GM10266 (cell line): ENCODE measurements around the gene MYO5C.
A peak's percentile ranks its signal among the peaks of the same experiment; 100 is the strongest.

Source experiments
- DNase-seq: peaks from one replicate; pipeline ENCODE4 v3.0.0; 2012; ENCODE audit errors: extremely low spot score
- TF ChIP-seq, protein P1 (sequence below): IDR thresholded peaks from 2 replicates; pipeline ENCODE4 v1.5.1; 2012; ENCODE audit warnings: mild to moderate bottlenecking, low read depth; ENCODE audit not compliant: control insufficient read depth, insufficient read depth; ENCODE audit errors: missing control alignments

Gene MYO5C

DNA sequence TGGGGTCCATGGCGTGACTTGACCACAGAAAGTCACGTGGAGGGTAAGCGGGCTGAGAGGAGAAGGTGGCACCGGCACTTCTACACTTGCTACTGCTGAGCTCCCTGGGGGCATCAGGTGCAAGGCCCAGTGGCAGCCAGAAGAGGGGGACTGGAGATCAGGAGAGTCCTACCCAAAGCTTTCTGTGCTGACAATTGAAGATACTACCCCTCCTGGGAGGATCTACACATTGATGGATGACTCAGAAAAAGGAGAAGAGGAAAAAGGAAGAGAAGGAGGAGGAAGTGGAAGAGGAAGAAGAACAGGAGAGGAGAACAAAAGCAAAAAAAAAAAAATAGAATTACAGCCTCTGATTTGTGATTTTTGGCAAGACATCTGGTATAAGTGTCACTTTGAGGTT, 41.2 kb downstream of the MYO5C start:
- TF ChIP-seq, protein P1, sequence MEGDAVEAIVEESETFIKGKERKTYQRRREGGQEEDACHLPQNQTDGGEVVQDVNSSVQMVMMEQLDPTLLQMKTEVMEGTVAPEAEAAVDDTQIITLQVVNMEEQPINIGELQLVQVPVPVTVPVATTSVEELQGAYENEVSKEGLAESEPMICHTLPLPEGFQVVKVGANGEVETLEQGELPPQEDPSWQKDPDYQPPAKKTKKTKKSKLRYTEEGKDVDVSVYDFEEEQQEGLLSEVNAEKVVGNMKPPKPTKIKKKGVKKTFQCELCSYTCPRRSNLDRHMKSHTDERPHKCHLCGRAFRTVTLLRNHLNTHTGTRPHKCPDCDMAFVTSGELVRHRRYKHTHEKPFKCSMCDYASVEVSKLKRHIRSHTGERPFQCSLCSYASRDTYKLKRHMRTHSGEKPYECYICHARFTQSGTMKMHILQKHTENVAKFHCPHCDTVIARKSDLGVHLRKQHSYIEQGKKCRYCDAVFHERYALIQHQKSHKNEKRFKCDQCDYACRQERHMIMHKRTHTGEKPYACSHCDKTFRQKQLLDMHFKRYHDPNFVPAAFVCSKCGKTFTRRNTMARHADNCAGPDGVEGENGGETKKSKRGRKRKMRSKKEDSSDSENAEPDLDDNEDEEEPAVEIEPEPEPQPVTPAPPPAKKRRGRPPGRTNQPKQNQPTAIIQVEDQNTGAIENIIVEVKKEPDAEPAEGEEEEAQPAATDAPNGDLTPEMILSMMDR = peak; percentile 37
- no peak for DNase-seq

DNA sequence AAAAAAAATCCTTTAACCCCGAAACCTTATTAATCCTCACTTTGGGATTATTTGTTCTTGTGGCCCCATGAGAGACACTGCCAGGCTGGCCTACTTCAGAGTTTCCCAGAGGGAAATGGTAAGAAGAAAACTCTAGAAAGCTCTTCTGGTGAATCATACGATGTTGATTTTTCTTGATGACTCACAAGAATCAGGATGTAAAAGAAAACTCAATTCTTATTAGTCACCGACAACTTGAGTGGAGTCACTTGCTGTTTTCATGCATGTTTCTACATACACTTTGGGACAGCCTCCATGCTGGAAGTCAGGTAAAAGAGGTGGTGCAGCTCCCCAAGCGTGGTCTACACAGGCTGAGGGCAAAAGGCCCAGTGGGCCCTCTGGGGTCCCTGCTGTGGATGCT, 42.8 kb downstream of the MYO5C start:
- DNase-seq = no peak
- TF ChIP-seq, protein P1 = no peak

DNA sequence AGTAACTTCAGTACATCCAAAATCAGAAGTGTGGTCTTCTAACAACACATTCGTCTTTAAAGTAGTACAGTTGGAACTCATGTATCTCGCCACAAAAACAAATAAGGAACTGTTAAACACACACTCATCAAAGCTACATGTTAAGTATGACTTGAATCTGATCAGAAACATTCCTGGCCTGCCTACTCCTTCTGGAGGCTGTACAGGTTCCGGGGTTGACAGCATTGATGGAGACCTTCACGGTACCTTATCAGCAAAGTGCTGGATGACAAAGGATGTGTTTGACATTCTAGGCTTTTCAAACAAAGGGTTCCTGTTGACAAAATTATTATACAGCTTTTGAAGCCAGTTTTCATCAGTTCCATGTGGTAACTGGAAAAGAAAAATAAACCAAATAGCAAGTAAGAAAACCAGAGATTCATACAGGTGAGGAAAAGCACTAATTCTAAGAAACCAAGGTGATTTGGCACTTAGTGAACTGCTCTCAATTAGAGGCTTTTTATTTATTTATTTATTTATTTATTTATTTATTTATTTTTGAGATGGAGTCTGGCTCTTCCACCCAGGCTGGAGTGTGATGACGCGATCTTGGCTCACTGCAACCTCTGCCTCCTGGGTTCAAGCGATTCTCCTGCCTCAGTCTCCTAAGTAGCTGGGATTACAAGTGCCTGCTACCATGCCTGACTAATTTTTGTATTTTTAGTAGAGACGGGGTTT, 44.3 kb downstream of the MYO5C start:
- DNase-seq = no peak
- TF ChIP-seq, protein P1 = no peak

DNA sequence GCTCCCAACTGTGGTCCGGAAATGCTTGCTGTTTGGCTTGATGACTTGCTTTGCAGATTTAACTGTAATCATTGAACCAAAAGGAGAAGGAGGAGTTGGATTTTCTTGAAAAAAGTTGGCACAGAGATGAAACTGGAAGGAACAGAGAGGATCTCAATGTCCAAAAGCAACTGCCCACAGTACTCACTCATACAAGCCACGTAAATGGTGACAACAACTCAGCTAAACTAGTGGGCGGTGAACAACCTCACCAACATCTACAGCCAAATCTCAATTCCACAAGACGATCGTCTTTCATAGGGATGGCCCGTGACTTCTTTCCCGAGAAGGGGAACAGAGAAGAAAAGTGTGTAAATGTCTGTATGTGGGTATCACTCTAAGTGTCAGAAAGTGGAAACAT, 48.1 kb downstream of the MYO5C start:
- DNase-seq = no peak
- TF ChIP-seq, protein P1 = no peak

DNA sequence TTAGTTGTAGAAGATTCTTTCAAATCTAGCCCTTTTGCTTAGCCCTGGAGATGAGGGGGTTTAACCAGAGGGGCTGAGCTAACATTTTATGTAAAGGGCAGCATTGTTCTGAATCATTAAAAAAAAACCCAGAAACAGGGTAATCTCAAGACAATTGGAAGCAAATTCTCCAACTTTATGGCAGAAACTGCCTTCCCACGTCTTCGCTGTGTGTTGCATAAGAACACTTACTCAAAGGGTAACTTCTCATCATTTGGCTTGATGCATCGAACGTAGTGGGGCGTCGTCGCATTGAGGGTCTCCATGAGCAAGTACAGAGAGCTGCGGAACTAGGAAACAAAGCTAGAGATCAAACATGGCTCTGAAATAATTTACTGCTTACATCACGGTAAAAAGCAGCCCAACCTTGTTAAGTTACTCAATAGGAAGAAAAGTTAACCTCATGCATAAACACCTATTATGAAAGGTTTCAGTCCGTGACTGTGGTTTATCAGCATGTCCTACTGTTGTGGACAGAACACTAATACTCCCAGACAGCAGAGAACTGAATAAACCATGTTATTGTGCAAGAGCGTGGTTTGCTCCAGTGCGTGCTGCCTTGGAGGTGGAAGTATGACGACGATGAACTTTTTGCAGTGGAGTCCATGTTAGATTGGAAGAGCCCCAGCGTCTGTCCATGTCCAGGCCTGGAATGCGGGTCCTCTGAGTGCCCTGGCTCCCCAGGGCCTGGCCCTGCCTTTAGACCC, 48.7 kb downstream of the MYO5C start:
- no peak for DNase-seq
- TF ChIP-seq, protein P1 = no peak

DNA sequence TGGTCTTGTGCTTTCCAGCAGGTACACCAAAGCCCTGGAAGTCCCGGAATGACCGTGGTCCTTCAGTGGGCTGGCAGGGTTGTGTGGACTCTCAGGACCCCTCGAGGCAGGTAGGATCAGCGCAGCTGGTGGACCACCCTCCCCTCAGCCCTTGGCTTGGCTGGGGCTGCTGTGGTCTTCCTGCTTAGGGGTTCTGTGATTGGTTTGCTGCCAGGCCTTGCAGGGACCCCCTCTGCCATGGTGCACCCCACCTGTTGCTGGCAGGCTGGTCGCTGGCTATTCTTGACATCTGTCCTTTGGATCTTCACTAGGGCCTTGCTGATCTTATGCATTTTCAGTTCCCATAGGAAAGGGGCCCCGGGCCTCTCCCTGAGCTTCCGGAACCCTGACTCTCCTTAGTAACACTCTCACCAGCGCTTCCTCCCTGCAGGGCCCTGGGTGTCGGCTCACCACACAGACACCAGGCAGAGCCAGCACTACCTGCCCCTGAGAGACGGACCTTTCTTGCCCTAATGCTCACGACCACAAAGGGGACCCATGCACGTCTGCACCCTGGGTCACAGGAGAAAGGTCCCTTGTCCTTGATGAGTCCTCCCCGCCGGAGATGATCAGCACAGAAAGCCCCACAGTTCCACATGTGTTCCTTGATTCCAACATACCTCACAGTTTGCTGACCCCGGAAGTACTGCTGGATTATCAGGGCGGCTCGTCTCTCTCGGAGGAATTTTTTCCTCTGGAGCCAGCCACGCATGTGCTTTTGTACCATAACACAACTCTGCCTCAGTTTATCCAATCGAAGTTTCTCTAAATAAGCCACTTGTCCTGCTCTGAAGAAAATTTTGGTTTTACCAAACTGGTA, 51.7 kb downstream of the MYO5C start:
- TF ChIP-seq, protein P1 = no peak
- DNase-seq = no peak
